OCI-LY3 (cell line): ENCODE measurements around the gene XPO1.

ENCODE experiments used
- H2AFZ ChIP-seq: fragments of 200-600, 300-600 bp; shearing (Covaris generic); 2 replicates; pipeline ENCODE4 v1.6.0; 2014; ENCODE audit warnings: antibody characterized with exemption, low read depth, low read length
- H3K27ac ChIP-seq: fragments of 200-600, 300-600 bp; sonication (generic); 2 replicates; pipeline ENCODE4 v1.5.1; 2014; ENCODE audit warnings: mild to moderate bottlenecking, low read length, moderate library complexity, mixed read lengths
- H3K27me3 ChIP-seq: fragments of 200-600, 300-600 bp; sonication (generic); 2 replicates; pipeline ENCODE4 v1.6.1; 2014; ENCODE audit warnings: low read depth, low read length, mixed read lengths
- H3K36me3 ChIP-seq: fragments of 200-600, 300-600 bp; sonication (generic); replicated peaks from 2 replicates; pipeline ENCODE3; 2014; ENCODE audit warnings: low read depth, low read length, mixed read lengths
- H3K4me1 ChIP-seq: fragments of 300-600, 200-600 bp; sonication (generic); 2 replicates; pipeline ENCODE4 v1.6.1; 2014; ENCODE audit warnings: low read length, mixed read lengths
- H3K4me2 ChIP-seq: fragments of 200-600, 300-600 bp; sonication (generic); 2 replicates; pipeline ENCODE4 v1.6.1; 2014; ENCODE audit warnings: low read length, mixed read lengths
- H3K4me3 ChIP-seq: fragments of 300-600, 200-600 bp; sonication (generic); 2 replicates; pipeline ENCODE4 v1.5.1; 2014; ENCODE audit warnings: antibody characterized with exemption, mild to moderate bottlenecking, low read length, moderate library complexity
- H3K79me2 ChIP-seq: fragments of 300-600, 200-600 bp; shearing (Covaris generic); 2 replicates; pipeline ENCODE4 v1.6.1; 2014; ENCODE audit warnings: mild to moderate bottlenecking, low read length, mixed read lengths
- H3K9ac ChIP-seq: fragments of 300-600, 200-600 bp; shearing (Covaris generic); 2 replicates; pipeline ENCODE4 v1.6.0; 2014; ENCODE audit warnings: mild to moderate bottlenecking, low read length, moderate library complexity
- H3K9me3 ChIP-seq: fragments of 200-600, 300-600 bp; shearing (Covaris generic); 2 replicates; pipeline ENCODE4 v1.6.1; 2014; ENCODE audit warnings: low read length, mixed read lengths; ENCODE audit not compliant: insufficient read depth
- H4K20me1 ChIP-seq: fragments of 200-600, 300-600 bp; sonication (generic); 2 replicates; pipeline ENCODE4 v1.6.1; 2016; ENCODE audit warnings: low read length, mixed read lengths; ENCODE audit not compliant: insufficient read depth
- EZH2phosphoT487 ChIP-seq: fragments of 200-600 bp; shearing (Covaris generic); IDR thresholded peaks from 2 replicates; pipeline ENCODE4 v1.6.1; 2018; ENCODE audit warnings: antibody characterized with exemption, mixed run types, low read depth
- TF ChIP-seq, protein P1 (sequence below): fragments of 200-600, 300-600 bp; sonication (generic); IDR thresholded peaks from 2 replicates; pipeline ENCODE4 v1.5.1; 2014; ENCODE audit warnings: antibody characterized with exemption, low read length, low read depth

Gene XPO1

DNA sequence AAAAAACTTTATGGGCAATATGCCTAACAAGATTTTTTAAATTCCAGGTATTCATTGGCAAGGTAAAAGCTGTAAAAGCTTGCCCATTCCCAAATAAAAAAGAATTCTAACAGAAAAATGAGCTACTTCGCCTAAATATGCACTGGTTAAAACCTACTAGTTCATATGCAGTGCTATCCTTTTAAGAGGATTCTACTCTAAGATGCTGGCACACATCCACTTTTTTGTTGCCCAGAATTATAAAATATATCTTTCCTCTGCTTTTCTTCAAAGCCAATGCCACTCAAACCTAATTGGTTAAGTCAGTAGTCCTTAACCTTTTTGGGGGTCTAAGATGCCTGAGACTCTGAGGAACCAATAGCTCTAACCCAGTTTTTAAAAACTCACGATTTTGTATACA, 3.2 kb downstream of the XPO1 start:
- Histone ChIP-seq H3K36me3 (peaks cover 18% of the 10 kb centered on the region), H3K27me3 (no peaks in the 10 kb centered on the region), H3K4me3 (peak overlapping the region; percentile 95), H3K4me2 (peak overlapping the region; percentile 84), H4K20me1 (peaks cover 64% of the 10 kb centered on the region), H2AFZ (no peak overlapping the region), H3K9me3 (no peaks in the 10 kb centered on the region), H3K79me2 (peaks cover 87% of the 10 kb centered on the region), H3K27ac (no peak overlapping the region), H3K4me1 (peaks cover 31% of the 10 kb centered on the region), H3K9ac (peak overlapping the region; percentile 97; the same call in 1 of the 2 replicates)
- no peak for TF ChIP-seq EZH2phosphoT487
- TF ChIP-seq, protein P1, sequence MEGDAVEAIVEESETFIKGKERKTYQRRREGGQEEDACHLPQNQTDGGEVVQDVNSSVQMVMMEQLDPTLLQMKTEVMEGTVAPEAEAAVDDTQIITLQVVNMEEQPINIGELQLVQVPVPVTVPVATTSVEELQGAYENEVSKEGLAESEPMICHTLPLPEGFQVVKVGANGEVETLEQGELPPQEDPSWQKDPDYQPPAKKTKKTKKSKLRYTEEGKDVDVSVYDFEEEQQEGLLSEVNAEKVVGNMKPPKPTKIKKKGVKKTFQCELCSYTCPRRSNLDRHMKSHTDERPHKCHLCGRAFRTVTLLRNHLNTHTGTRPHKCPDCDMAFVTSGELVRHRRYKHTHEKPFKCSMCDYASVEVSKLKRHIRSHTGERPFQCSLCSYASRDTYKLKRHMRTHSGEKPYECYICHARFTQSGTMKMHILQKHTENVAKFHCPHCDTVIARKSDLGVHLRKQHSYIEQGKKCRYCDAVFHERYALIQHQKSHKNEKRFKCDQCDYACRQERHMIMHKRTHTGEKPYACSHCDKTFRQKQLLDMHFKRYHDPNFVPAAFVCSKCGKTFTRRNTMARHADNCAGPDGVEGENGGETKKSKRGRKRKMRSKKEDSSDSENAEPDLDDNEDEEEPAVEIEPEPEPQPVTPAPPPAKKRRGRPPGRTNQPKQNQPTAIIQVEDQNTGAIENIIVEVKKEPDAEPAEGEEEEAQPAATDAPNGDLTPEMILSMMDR = no peak

DNA sequence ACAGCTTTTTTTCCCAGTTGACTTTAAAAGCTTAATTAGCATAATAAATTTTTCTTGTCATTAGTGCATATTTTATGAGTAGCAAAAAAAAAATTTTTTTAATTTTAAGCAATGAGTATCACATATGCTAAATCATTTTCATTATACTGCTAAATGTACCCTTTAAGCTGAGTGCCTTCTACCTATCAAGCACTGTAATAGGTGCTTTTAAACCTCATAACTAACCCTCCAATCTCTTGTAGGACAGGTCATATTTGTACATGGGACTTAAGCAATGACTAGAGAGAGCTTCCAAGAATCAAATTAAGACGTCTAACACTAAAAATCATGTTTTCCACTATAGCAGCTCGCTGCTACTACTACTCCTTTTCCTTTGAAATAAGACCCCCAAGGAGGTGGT, 7.4 kb downstream of the XPO1 start:
- no peak overlapping the region for H3K9ac ChIP-seq
- no peak overlapping the region for H3K27ac ChIP-seq
- no peaks in the 10 kb centered on the region for H3K27me3 ChIP-seq
- no peak overlapping the region for H2AFZ ChIP-seq
- H3K36me3 ChIP-seq = peaks cover 24% of the 10 kb centered on the region
- H3K79me2 ChIP-seq = peaks cover 100% of the 10 kb centered on the region
- TF ChIP-seq, protein P1 = no peak
- TF ChIP-seq EZH2phosphoT487 = no peak
- no peaks in the 10 kb centered on the region for H3K9me3 ChIP-seq
- H3K4me1 ChIP-seq = peaks cover 29% of the 10 kb centered on the region
- H3K4me3 ChIP-seq = no peak overlapping the region
- peaks cover 93% of the 10 kb centered on the region for H4K20me1 ChIP-seq
- H3K4me2 ChIP-seq = no peak overlapping the region

DNA sequence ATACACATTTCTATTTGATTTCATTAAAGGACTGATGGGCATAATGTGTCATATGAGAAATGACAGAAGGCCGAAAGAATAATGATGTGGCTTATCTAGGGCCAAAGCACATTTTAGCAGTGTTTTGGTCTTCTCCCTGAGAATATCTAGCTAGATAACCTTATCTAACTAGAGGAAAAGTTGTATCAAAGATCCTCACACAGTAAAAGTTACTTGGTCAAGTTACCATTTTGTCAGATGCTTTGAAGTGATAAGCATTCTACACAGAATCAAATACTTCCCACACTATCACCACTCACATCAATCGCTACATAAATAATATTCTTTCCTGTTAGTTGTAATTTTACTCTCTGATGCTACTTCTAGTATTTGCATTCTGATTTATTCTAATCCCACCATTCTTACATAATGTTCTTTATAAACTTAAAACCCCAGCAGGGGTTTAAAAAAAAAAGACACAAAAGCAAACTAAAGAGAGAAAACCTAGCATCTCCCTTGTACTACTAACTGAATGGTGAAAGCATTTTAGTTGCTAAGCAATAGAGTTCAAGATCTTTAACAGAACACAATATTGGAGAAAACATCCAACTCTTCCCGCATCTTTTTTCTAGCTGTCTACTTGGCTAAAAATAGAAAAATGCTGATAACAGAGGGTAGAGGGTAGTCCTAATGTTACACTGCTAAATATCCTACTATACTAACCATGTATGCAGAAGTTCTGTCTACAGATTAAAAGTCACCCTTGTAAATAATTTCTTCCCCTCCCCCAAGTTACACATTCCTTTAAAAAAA, 8.0 kb downstream of the XPO1 start:
- H3K9ac ChIP-seq = no peak overlapping the region
- no peak overlapping the region for H3K4me3 ChIP-seq
- no peak overlapping the region for H3K27ac ChIP-seq
- H3K9me3 ChIP-seq = no peaks in the 10 kb centered on the region
- peaks cover 93% of the 10 kb centered on the region for H4K20me1 ChIP-seq
- H2AFZ ChIP-seq = no peak overlapping the region
- H3K27me3 ChIP-seq = no peaks in the 10 kb centered on the region
- H3K79me2 ChIP-seq = peaks cover 100% of the 10 kb centered on the region
- no peak overlapping the region for H3K4me2 ChIP-seq
- H3K4me1 ChIP-seq = peaks cover 23% of the 10 kb centered on the region
- TF ChIP-seq EZH2phosphoT487 = no peak
- TF ChIP-seq, protein P1 = no peak
- peaks cover 30% of the 10 kb centered on the region for H3K36me3 ChIP-seq

DNA sequence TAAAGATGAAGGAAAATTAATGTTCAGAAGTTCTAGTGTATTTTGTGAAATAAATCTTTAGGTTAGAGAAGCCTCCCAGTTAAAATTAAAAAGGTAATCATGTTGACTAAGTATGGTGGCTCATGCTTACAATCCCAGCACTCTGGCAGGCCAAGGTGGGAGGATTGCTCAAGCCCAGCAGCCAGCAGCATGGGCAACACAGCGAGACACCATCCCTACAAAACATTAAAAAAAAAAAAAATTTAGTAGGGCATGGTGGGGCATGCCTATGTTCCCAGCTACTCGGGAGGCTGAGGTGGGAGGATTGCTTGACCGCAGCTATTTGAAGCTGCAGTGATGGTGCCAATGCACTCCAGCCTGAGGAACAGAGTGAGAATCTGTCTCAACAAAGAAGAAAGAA, 17.9 kb downstream of the XPO1 start:
- peaks cover 55% of the 10 kb centered on the region for H3K36me3 ChIP-seq
- TF ChIP-seq, protein P1 = no peak
- TF ChIP-seq EZH2phosphoT487 = no peak
- peaks cover 100% of the 10 kb centered on the region for H3K79me2 ChIP-seq

More for the DNA sequence above, 17.9 kb downstream of the XPO1 start:
- Histone ChIP-seq H3K27ac (no peak overlapping the region), H3K4me1 (no peaks in the 10 kb centered on the region), H3K9me3 (no peaks in the 10 kb centered on the region), H2AFZ (no peak overlapping the region), H3K4me2 (no peak overlapping the region), H3K27me3 (no peaks in the 10 kb centered on the region), H3K9ac (no peak overlapping the region), H3K4me3 (no peak overlapping the region), H4K20me1 (peaks cover 64% of the 10 kb centered on the region)
